Raji (cell line): ENCODE data around the gene IL1RAPL2.

Experiments
- POLR2A ChIP-seq: IDR thresholded peaks from 2 replicates; pipeline ENCODE4 v1.6.1; 2011; ENCODE audit warnings: low read depth, low read length, control low read depth; ENCODE audit not compliant: insufficient read depth

Gene IL1RAPL2

GRCh38 chrX:105658136-105658535, 1092.1 kb downstream of the IL1RAPL2 start:
- no peak for TF ChIP-seq POLR2A

GRCh38 chrX:105662248-105662647, 1096.2 kb downstream of the IL1RAPL2 start:
- no peak for TF ChIP-seq POLR2A

- TF ChIP-seq POLR2A = no peak
Measured at GRCh38 chrX:105664243-105664642, 1098.2 kb downstream of the IL1RAPL2 start.

- TF ChIP-seq POLR2A = no peak
Measured at GRCh38 chrX:105694839-105695238, 1128.8 kb downstream of the IL1RAPL2 start.

- no peak for TF ChIP-seq POLR2A
Measured at GRCh38 chrX:105695451-105695850, 1129.5 kb downstream of the IL1RAPL2 start.

GRCh38 chrX:105696870-105697269, 1130.9 kb downstream of the IL1RAPL2 start:
- TF ChIP-seq POLR2A = no peak

GRCh38 chrX:105697984-105698781, 1132.2 kb downstream of the IL1RAPL2 start:
- TF ChIP-seq POLR2A = no peak

GRCh38 chrX:105700331-105700730, 1134.3 kb downstream of the IL1RAPL2 start:
- TF ChIP-seq POLR2A = no peak

- no peak for TF ChIP-seq POLR2A
Measured at GRCh38 chrX:105701310-105702052, 1135.5 kb downstream of the IL1RAPL2 start.

GRCh38 chrX:105703876-105704275, 1137.9 kb downstream of the IL1RAPL2 start:
- no peak for TF ChIP-seq POLR2A

- no peak for TF ChIP-seq POLR2A
Measured at GRCh38 chrX:105706041-105706440, 1140.0 kb downstream of the IL1RAPL2 start.

GRCh38 chrX:105711805-105712204, 1145.8 kb downstream of the IL1RAPL2 start:
- no peak for TF ChIP-seq POLR2A

- no peak for TF ChIP-seq POLR2A
Measured at GRCh38 chrX:105715746-105716145, 1149.7 kb downstream of the IL1RAPL2 start.

- no peak for TF ChIP-seq POLR2A
Measured at GRCh38 chrX:105723966-105724735, 1158.2 kb downstream of the IL1RAPL2 start.

- no peak for TF ChIP-seq POLR2A
Measured at GRCh38 chrX:105725228-105725627, 1159.2 kb downstream of the IL1RAPL2 start.
